ENCODE data around the gene ATIC. TPM values are rescaled to one million over a fixed set of nuclear protein-coding genes. Genes with fewer than 3 reads are reported as not detected.

Gene ATIC
- polyA plus RNA-seq, 3 donors, result 20.8 to 32.3 (median 21.6) TPM

DNA sequence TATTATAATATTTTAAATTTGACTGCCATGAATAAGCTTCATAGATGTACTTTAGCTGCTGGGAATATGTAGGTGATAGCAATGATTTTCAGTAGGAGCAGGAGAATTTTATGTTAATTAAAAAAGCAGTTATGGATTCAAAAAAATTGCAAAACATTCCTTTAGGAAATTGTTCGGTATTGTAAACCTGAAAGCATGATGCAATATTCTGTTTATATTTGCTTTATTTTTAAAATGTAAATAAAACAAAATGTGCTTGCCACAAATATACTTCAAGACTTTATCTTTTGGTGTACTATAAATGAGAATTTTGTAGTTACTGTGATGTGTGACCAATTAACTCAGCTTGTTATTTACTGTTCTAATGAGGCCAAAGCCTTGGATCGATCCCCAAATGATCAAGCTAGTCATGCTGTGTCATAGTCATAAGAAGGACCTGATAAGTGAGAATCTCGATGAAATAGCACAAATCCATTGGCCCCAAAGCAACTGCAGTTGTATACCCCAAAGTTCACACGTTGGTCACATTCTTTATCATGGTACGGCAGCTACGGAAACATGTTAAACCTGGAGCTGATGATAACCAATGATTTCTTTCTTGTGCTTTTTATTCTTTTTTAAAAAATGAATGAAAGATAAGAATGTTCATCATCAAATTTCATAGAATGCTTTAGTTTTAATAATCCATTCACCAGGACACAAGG lies 23.6 kb upstream of the ATIC start:
- 100% methylated on average over 2 of the region's 6 CpGs for WGBS (ENCODE audit: insufficient coverage)
- Histone ChIP-seq H4K20me1 (ENCODE audit: insufficient read depth, low read length) (no peaks in the 10 kb centered on the region), H2AFZ (ENCODE audit: insufficient read depth, low read depth, low read length, poor library complexity, severe bottlenecking) (no peak overlapping the region)

GRCh38 chr2:215290980-215291599 lies 20.8 kb upstream of the ATIC start:
- no peak overlapping the region for H3K4me3 Mint-ChIP-seq
- Histone ChIP-seq H3K4me1 (ENCODE audit: control insufficient read depth in 1 of 2, insufficient read depth in 2 of 2, low read length in 2 of 2) (no peaks in the 10 kb centered on the region), H3K9me3 (replicated peaks in 1 of 2; ENCODE audit: control insufficient read depth in 1 of 2, insufficient read depth in 1 of 2, low read length in 2 of 2) (no peaks in the 10 kb centered on the region), H3K9ac (ENCODE audit: insufficient read depth, low read length, poor library complexity, severe bottlenecking) (no peak overlapping the region), H4K20me1 (ENCODE audit: insufficient read depth, low read length) (no peaks in the 10 kb centered on the region), H3K27ac (ENCODE audit: low read depth in 1 of 2, low read length in 2 of 2) (no peak overlapping the region), H3K27me3 (ENCODE audit: control insufficient read depth in 2 of 2, insufficient read depth in 2 of 2, low read length in 2 of 2) (no peaks in the 10 kb centered on the region), H3K4me2 (replicated peaks; ENCODE audit: extremely low read depth, low read length, poor library complexity, severe bottlenecking) (no peak overlapping the region), H3K4me3 (replicated peaks in 1 of 3; ENCODE audit: low read depth in 2 of 3, low read length in 3 of 3) (no peak overlapping the region), H3K79me2 (ENCODE audit: insufficient read depth, low read length) (no peaks in the 10 kb centered on the region), H3K36me3 (replicated peaks in 1 of 2; ENCODE audit: control insufficient read depth in 1 of 2, insufficient read depth in 2 of 2, low read length in 2 of 2) (no peaks in the 10 kb centered on the region), H2AFZ (ENCODE audit: insufficient read depth, low read depth, low read length, poor library complexity, severe bottlenecking) (no peak overlapping the region)
- WGBS (ENCODE audit: insufficient coverage), result 93% methylated on average over 2 of the region's 3 CpGs
- DNase-seq, result no peak
- no peak overlapping the region for H3K27ac Mint-ChIP-seq
- H3K9me3 Mint-ChIP-seq, result peaks cover 0 to 4% (median 0%) of the 10 kb centered on the region in 7 donors
- no peaks in the 10 kb centered on the region for H3K4me1 Mint-ChIP-seq
- TF ChIP-seq CTCF (IDR thresholded peaks at IDR 0.05), result no peak
- H3K27me3 Mint-ChIP-seq (ENCODE audit: low read depth in 3 of 3), result peaks cover 0 to 1% (median under 1%) of the 10 kb centered on the region in 3 donors
- intact Hi-C loops (cut with micrococcal nuclease), result no loop called here
- no peaks in the 10 kb centered on the region for H3K36me3 Mint-ChIP-seq

More for the DNA sequence above, 23.6 kb upstream of the ATIC start:
- Histone ChIP-seq H3K9me3 (replicated peaks in 1 of 2; ENCODE audit: control insufficient read depth in 1 of 2, insufficient read depth in 1 of 2, low read length in 2 of 2) (no peaks in the 10 kb centered on the region), H3K27me3 (ENCODE audit: control insufficient read depth in 2 of 2, insufficient read depth in 2 of 2, low read length in 2 of 2) (no peaks in the 10 kb centered on the region), H3K4me1 (ENCODE audit: control insufficient read depth in 1 of 2, insufficient read depth in 2 of 2, low read length in 2 of 2) (no peaks in the 10 kb centered on the region), H3K4me3 (replicated peaks in 1 of 3; ENCODE audit: low read depth in 2 of 3, low read length in 3 of 3) (no peak overlapping the region), H3K79me2 (ENCODE audit: insufficient read depth, low read length) (no peaks in the 10 kb centered on the region), H3K36me3 (replicated peaks in 1 of 2; ENCODE audit: control insufficient read depth in 1 of 2, insufficient read depth in 2 of 2, low read length in 2 of 2) (no peaks in the 10 kb centered on the region), H3K27ac (ENCODE audit: low read depth in 1 of 2, low read length in 2 of 2) (no peak overlapping the region), H3K9ac (ENCODE audit: insufficient read depth, low read length, poor library complexity, severe bottlenecking) (no peak overlapping the region), H3K4me2 (replicated peaks; ENCODE audit: extremely low read depth, low read length, poor library complexity, severe bottlenecking) (no peak overlapping the region)
- H3K36me3 Mint-ChIP-seq, result no peaks in the 10 kb centered on the region
- no peak overlapping the region for H3K27ac Mint-ChIP-seq
- no peak overlapping the region for H3K4me3 Mint-ChIP-seq
- TF ChIP-seq CTCF (IDR thresholded peaks at IDR 0.05), result no peak
- no peak for DNase-seq
- H3K4me1 Mint-ChIP-seq, result no peaks in the 10 kb centered on the region
- H3K9me3 Mint-ChIP-seq, result no peaks in the 10 kb centered on the region
- H3K27me3 Mint-ChIP-seq (ENCODE audit: low read depth in 3 of 3), result peaks cover 0 to 4% (median 3%) of the 10 kb centered on the region in 3 donors
- intact Hi-C loops (cut with micrococcal nuclease), result no loop called here
